ENCODE measurements around the gene RANBP6.
"Not testable (repeated sequence)": the region's sequence is repeated elsewhere in the genome, so short reads cannot be mapped to it uniquely, and the experiment has no call there.

The RANBP6 gene

DNA sequence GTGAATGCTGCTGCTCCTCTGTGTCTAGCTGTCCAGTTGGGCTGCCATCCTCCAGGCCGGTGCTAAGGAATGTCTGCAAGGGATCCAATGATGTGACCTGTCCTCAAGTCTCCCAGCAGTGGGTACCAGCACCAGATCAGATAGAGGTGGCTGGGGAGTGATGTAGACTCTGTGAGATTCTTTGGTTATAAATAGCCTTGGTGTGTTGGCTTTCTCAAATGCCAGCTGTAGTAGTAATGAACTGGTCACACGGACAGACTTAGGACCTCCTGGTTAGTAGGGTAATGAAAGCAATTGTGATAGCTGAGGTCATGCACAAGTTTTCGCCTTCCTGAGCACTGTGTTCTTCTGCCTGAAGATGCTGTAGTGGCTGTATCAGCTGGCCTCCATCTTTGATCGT lies 29.9 kb upstream of the RANBP6 start:
- WGBS (ENCODE audit: insufficient coverage, insufficient read length) = no CpG with 5 or more reads among the region's 4 CpGs
- no peaks in the 10 kb centered on the region for H3K27me3 ChIP-seq (ENCODE audit: control insufficient read depth, insufficient read depth, low read length)
- no peaks in the 10 kb centered on the region for H3K9me3 ChIP-seq (ENCODE audit: control insufficient read depth, insufficient read depth, low read length)
- H3K36me3 ChIP-seq (ENCODE audit: control insufficient read depth, insufficient read depth, low read length) = no peaks in the 10 kb centered on the region
- no peak overlapping the region for H3K27ac ChIP-seq (ENCODE audit: low read length)
- DNase-seq (ENCODE audit: low read depth, low spot score) = no peak
- H3K4me3 ChIP-seq (ENCODE audit: low read length) = no peak overlapping the region
- H3K4me1 ChIP-seq (ENCODE audit: control insufficient read depth, insufficient read depth, low read length) = no peaks in the 10 kb centered on the region

DNA sequence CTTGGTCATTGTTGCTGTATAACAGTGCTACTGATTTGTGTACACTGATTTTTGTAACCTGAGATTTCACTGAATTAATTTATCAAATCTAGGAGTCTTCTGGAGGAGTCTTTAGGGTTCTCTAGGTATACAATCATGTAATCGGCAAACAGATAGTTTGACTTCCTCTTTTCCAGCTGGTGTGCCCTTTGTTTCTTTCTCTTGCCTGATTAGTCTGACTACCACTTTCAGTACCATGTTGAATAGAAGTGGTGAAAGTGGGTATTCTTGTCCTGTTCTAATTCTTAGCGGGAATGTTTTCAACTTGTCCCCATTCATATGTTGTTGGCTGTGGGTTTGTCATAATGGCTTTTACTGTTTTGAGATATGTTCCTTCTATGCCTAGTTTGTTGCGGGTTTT lies 24.7 kb upstream of the RANBP6 start:
- WGBS (ENCODE audit: insufficient coverage, insufficient read length) = no CpG with 5 or more reads among the region's 3 CpGs
- Histone ChIP-seq H3K9me3 (ENCODE audit: control insufficient read depth, insufficient read depth, low read length) (no peaks in the 10 kb centered on the region), H3K27ac (ENCODE audit: low read length) (no peak overlapping the region), H3K27me3 (ENCODE audit: control insufficient read depth, insufficient read depth, low read length) (no peaks in the 10 kb centered on the region), H3K4me3 (ENCODE audit: low read length) (no peak overlapping the region), H3K36me3 (ENCODE audit: control insufficient read depth, insufficient read depth, low read length) (no peaks in the 10 kb centered on the region), H3K4me1 (ENCODE audit: control insufficient read depth, insufficient read depth, low read length) (peaks cover under 1% of the 10 kb centered on the region; the same call in 1 of the 2 replicates)
- no peak for DNase-seq (ENCODE audit: low read depth, low spot score)

DNA sequence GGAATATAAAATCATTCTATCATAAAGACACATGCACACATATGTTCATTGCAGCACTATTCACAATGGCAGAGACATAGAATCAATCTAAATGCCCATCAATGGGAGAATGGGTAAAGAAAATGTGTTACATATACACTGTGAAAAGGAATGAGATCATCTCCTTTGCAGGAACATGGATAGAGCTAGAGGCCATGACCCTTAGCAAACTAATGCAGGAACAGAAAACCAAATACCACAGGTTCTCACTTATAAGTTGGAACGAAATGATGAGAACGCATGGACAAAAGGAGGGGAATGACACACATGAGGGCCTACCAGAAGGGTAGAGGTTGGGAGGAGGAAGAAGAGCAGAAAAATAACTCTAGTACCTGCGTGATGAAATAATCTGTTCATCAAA lies 21.0 kb upstream of the RANBP6 start:
- no CpG with 5 or more reads among the region's 3 CpGs for WGBS (ENCODE audit: insufficient coverage, insufficient read length)
- no peaks in the 10 kb centered on the region for H3K27me3 ChIP-seq (ENCODE audit: control insufficient read depth, insufficient read depth, low read length)
- peaks cover 1% of the 10 kb centered on the region; the same call in 1 of the 2 replicates for H3K4me1 ChIP-seq (ENCODE audit: control insufficient read depth, insufficient read depth, low read length)
- no peaks in the 10 kb centered on the region for H3K36me3 ChIP-seq (ENCODE audit: control insufficient read depth, insufficient read depth, low read length)
- DNase-seq (ENCODE audit: low read depth, low spot score) = no peak
- H3K4me3 ChIP-seq (ENCODE audit: low read length) = no peak overlapping the region
- no peak overlapping the region for H3K27ac ChIP-seq (ENCODE audit: low read length)
- no peaks in the 10 kb centered on the region for H3K9me3 ChIP-seq (ENCODE audit: control insufficient read depth, insufficient read depth, low read length)

DNA sequence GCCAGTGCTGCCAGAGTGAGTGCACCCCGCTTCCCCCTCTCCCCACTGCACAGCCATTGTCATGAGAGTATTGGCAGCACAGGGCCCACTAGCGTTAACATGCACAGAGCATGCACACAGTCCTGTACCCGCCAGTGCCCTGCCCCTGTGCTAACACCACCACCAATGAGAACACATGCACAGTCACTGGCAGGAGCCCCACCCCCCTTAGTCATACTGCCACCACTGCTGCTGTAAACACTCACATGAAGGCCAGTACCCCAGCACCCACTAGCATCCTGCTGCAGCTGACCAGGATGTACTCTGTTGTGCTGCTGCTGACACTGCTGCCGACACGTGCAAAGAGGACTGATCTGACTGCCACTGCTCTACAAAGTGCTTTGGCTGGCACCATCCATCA lies 19.5 kb upstream of the RANBP6 start:
- Histone ChIP-seq H3K9me3 (ENCODE audit: control insufficient read depth, insufficient read depth, low read length) (no peaks in the 10 kb centered on the region), H3K27me3 (ENCODE audit: control insufficient read depth, insufficient read depth, low read length) (no peaks in the 10 kb centered on the region), H3K4me3 (ENCODE audit: low read length) (no peak overlapping the region), H3K36me3 (ENCODE audit: control insufficient read depth, insufficient read depth, low read length) (no peaks in the 10 kb centered on the region), H3K27ac (ENCODE audit: low read length) (no peak overlapping the region), H3K4me1 (ENCODE audit: control insufficient read depth, insufficient read depth, low read length) (peaks cover 1% of the 10 kb centered on the region; the same call in 1 of the 2 replicates)
- no peak for DNase-seq (ENCODE audit: low read depth, low spot score)
- no CpG with 5 or more reads among the region's 5 CpGs for WGBS (ENCODE audit: insufficient coverage, insufficient read length)

DNA sequence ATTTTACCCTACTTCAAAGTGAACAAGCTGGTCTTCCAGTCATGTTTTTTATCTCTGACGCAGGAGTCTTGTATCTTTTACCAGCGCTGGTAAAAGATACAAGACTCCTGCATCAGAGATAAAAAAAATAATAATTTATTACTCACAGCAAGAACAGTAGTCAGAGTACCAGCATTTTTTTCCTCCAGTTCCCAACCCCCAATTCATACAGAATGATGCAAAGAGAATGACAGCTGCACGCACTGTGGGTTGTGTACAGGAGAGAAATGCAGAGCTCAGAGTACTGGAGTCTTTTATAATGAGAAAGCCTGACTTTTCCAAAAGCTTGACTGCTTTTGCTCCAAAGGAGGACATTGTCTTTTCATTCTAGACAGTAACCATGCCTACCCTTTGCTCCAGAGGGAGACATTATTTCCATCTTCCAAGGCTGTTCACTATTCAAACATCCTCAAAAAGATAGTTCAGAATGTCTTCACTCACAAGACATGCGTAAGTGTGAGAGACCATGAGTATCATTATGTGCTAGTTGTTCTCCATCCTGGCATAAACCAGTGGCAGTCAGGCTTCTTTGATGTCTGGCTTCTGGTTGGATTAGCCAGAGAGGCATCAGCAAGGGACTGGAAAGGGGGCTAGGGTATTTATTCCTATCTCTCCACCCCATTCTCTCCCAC lies 14.3 kb upstream of the RANBP6 start:
- no peaks in the 10 kb centered on the region for H3K9me3 ChIP-seq (ENCODE audit: control insufficient read depth, insufficient read depth, low read length)
- WGBS (ENCODE audit: insufficient coverage, insufficient read length) = no CpG with 5 or more reads among the region's 4 CpGs
- no peak for DNase-seq (ENCODE audit: low read depth, low spot score)

DNA sequence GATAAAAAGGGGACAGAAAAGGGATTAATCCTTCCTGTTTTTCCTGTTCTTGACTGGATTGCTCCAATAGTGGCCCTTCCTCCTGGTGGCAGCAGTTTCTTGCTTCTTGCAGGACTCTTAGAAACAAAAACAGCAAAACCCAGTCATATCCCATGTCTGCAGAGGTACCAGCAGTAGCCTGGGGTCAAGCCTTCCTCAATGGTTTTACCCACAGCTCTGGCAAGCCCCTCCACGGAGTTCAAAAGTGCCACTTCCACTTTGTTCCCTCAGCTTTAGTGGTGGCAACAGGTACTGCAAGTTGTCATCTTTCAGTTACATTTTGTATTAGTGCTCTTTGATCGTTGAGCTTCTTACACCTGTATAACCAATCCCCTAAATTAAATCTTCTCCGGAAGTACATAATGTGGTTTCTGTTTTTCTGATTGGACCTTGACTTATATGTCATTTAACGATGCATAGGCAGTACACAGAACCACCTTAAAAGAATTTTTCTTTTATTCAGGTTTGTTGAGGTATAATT lies 8.7 kb upstream of the RANBP6 start:
- no peaks in the 10 kb centered on the region for H3K36me3 ChIP-seq (ENCODE audit: control insufficient read depth, insufficient read depth, low read length)
- no peaks in the 10 kb centered on the region for H3K9me3 ChIP-seq (ENCODE audit: control insufficient read depth, insufficient read depth, low read length)
- DNase-seq (ENCODE audit: low read depth, low spot score) = no peak
- peaks cover 2% of the 10 kb centered on the region; the same call in 1 of the 2 replicates for H3K4me1 ChIP-seq (ENCODE audit: control insufficient read depth, insufficient read depth, low read length)
- WGBS (ENCODE audit: insufficient coverage, insufficient read length) = no CpG with 5 or more reads among the region's 4 CpGs
- H3K27ac ChIP-seq (ENCODE audit: low read length) = no peak overlapping the region
- no peak overlapping the region for H3K4me3 ChIP-seq (ENCODE audit: low read length)
- H3K27me3 ChIP-seq (ENCODE audit: control insufficient read depth, insufficient read depth, low read length) = no peaks in the 10 kb centered on the region

More for the DNA sequence above, 14.3 kb upstream of the RANBP6 start:
- Histone ChIP-seq H3K27me3 (ENCODE audit: control insufficient read depth, insufficient read depth, low read length) (no peaks in the 10 kb centered on the region), H3K36me3 (ENCODE audit: control insufficient read depth, insufficient read depth, low read length) (no peaks in the 10 kb centered on the region), H3K27ac (ENCODE audit: low read length) (no peak overlapping the region), H3K4me3 (ENCODE audit: low read length) (no peak overlapping the region), H3K4me1 (ENCODE audit: control insufficient read depth, insufficient read depth, low read length) (no peaks in the 10 kb centered on the region)

DNA sequence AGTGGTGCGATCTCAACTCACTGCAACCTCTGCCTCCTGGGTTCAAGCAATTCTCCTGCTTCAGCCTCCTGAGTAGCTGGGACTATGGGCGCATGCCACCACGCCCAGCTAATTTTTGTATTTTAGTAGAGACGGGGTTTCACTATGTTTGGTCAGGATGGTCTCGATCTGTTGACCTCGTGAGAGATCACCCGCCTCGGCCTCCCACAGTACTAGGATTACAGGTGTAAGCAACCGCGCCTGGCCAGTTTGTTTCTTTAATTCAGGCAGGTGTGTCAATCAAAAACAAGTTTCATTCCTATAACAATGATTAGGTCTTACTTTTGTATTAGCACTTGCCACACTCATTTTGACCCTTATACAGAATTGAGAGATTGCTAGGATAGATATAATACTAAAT lies 1.6 kb upstream of the RANBP6 start:
- no CpG with 5 or more reads among the region's 10 CpGs for WGBS (ENCODE audit: insufficient coverage, insufficient read length)
- not testable (repeated sequence) for H3K27ac ChIP-seq (ENCODE audit: low read length); DNase-seq (ENCODE audit: low read depth, low spot score); H3K9me3 ChIP-seq (ENCODE audit: control insufficient read depth, insufficient read depth, low read length); H3K36me3 ChIP-seq (ENCODE audit: control insufficient read depth, insufficient read depth, low read length); H3K4me3 ChIP-seq (ENCODE audit: low read length); H3K27me3 ChIP-seq (ENCODE audit: control insufficient read depth, insufficient read depth, low read length); H3K4me1 ChIP-seq (ENCODE audit: control insufficient read depth, insufficient read depth, low read length)

DNA sequence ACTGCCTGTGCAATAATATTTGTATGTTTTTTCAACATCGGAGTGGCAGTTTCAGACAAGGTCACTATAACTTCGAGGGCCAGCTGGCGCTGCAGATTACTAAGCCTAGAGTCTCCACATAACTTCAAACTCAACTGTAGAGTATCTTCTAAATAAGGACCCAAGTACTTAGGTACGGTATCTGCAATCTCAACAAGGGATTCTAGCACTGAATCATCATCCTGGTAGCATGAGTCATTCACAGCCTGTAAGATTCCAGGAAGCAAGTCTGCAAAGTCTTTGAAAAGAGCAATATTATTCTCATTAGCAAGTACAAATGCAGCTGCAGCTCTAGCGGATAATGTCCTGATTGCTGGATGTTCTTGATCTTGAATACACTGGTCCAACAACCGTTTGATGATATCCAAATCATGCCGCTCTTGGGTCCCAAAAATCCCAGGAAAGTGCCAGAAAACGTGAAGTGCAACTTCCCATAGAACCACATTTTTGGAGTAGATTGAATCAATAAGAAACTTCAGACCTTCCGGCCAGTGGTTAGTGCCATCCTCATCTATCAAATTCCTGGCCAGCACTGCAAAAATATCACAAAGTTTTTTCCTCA lies 654 bp downstream of the RANBP6 start:
- H3K9me3 ChIP-seq (ENCODE audit: control insufficient read depth, insufficient read depth, low read length) = no peaks in the 10 kb centered on the region
- no peak overlapping the region for H3K27ac ChIP-seq (ENCODE audit: low read length)
- no peaks in the 10 kb centered on the region for H3K27me3 ChIP-seq (ENCODE audit: control insufficient read depth, insufficient read depth, low read length)
- peak overlapping the region; percentile 90; the same call in 1 of the 2 replicates for H3K4me3 ChIP-seq (ENCODE audit: low read length)
- no peaks in the 10 kb centered on the region for H3K4me1 ChIP-seq (ENCODE audit: control insufficient read depth, insufficient read depth, low read length)
- DNase-seq (ENCODE audit: low read depth, low spot score) = no peak
- no CpG with 5 or more reads among the region's 9 CpGs for WGBS (ENCODE audit: insufficient coverage, insufficient read length)
- peaks cover 2% of the 10 kb centered on the region; the same call in 1 of the 2 replicates for H3K36me3 ChIP-seq (ENCODE audit: control insufficient read depth, insufficient read depth, low read length)

DNA sequence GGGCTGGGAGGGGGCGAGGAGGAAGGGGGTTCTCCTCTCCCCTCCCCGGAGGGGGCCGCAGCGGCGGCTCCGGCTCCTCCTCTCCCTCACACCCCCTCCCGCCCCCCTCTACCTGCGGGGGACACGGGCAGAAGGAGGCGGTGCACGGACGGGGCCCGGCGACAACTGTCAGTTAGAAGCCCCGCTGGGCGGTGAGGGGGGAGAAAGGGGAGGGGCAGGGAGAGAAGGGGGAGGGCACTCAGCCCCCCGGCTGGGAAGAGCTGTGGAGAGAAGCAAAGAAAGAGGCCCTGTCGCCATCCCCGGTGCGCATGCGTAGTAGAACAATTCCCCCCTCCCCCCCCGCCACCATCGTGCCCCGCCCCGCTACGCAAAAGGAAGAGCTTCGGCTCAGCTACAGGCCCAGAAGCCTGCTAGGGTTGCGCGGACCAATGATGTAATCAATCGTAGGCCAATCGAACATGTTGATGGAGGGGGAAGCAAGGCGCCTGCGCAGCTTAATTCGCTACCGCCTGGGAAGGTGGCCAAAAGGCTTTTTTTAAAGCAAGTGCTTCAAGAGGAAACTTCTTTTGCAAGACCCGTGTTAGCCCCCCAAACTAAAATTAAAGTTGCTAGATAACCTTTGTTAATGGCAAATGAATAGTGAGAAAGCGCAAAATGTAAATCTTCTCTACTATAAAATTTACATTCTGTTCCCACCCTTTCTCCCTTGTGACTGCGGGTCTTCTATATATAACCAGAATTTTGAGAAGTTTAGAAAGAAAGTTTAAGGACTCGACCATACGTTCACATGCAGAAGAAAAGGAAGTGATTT lies 7.0 kb downstream of the RANBP6 start:
- no CpG with 5 or more reads among the region's 40 CpGs for WGBS (ENCODE audit: insufficient coverage, insufficient read length)
- Histone ChIP-seq H3K9me3 (ENCODE audit: control insufficient read depth, insufficient read depth, low read length) (no peaks in the 10 kb centered on the region), H3K36me3 (ENCODE audit: control insufficient read depth, insufficient read depth, low read length) (no peaks in the 10 kb centered on the region), H3K27me3 (ENCODE audit: control insufficient read depth, insufficient read depth, low read length) (no peaks in the 10 kb centered on the region), H3K4me3 (ENCODE audit: low read length) (peak overlapping the region; percentile 94), H3K27ac (ENCODE audit: low read length) (no peak overlapping the region), H3K4me1 (ENCODE audit: control insufficient read depth, insufficient read depth, low read length) (no peaks in the 10 kb centered on the region)
- DNase-seq (ENCODE audit: low read depth, low spot score) = peak; percentile 85

DNA sequence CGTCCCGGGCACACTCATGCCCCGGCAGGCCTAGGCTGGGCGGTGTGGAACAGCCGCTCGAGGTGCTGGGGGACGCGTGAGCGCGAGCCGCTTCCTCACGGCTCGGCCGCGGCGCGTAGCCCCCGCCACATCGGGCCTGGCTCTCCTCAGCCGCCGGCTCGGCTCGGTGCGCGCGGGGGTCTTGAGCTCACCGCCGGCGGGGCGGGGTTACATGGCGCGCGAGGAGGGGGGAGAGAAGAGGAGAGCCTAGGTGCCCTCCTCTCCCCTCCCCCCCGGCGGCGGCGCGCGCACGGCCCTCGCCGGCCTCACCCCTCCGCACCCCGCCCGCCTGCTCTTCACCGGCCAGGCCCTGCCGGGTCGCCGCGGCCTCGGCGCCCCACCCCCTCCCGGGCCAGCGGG lies 7.7 kb downstream of the RANBP6 start:
- Histone ChIP-seq H3K27me3 (ENCODE audit: control insufficient read depth, insufficient read depth, low read length) (no peaks in the 10 kb centered on the region), H3K9me3 (ENCODE audit: control insufficient read depth, insufficient read depth, low read length) (no peaks in the 10 kb centered on the region), H3K27ac (ENCODE audit: low read length) (no peak overlapping the region), H3K4me3 (ENCODE audit: low read length) (peak overlapping the region; percentile 94), H3K36me3 (ENCODE audit: control insufficient read depth, insufficient read depth, low read length) (no peaks in the 10 kb centered on the region), H3K4me1 (ENCODE audit: control insufficient read depth, insufficient read depth, low read length) (no peaks in the 10 kb centered on the region)
- DNase-seq (ENCODE audit: low read depth, low spot score) = no peak
- WGBS (ENCODE audit: insufficient coverage, insufficient read length) = no CpG with 5 or more reads among the region's 54 CpGs

Measured in iPS DF 6.9 (cell line).